Neural progenitor cell (in vitro differentiated cells): ENCODE measurements around the gene EXD3. TPM values are rescaled to one million over a fixed set of nuclear protein-coding genes. Genes with fewer than 3 reads are reported as not detected.
A peak's percentile ranks its signal among the peaks of the same experiment; 100 is the strongest.

Experiments
- DNase-seq: peaks from one replicate; pipeline ENCODE4 v3.0.0-alpha.2; 2016; ENCODE audit warnings: low spot score
- H2AFZ ChIP-seq: fragments of 200-600 bp; sonication (generic); replicated peaks from 2 replicates; pipeline ENCODE4 v1.6.1; 2016; ENCODE audit warnings: antibody characterized with exemption
- H3F3A ChIP-seq: fragments of 200-600 bp; sonication (generic); 2 replicates; pipeline ENCODE4 v1.6.1; 2016; ENCODE audit warnings: antibody characterized with exemption, low read depth
- H3K27ac ChIP-seq: fragments of 200-600 bp; sonication (generic); 2 replicates; pipeline ENCODE4 v1.5.1; 2016; ENCODE audit warnings: mild to moderate bottlenecking
- H3K27me3 ChIP-seq: fragments of 200-600 bp; sonication (generic); 2 replicates; pipeline ENCODE4 v1.6.1; 2016; ENCODE audit warnings: mild to moderate bottlenecking, moderate library complexity
- H3K36me3 ChIP-seq: fragments of 200-600 bp; sonication (generic); 2 replicates; pipeline ENCODE4 v1.5.1; 2016
- H3K4me1 ChIP-seq: fragments of 200-600 bp; sonication (generic); 2 replicates; pipeline ENCODE4 v1.6.1; 2016; ENCODE audit warnings: mixed run types
- H3K4me2 ChIP-seq: fragments of 200-600 bp; sonication (generic); 2 replicates; pipeline ENCODE4 v1.6.1; 2016
- H3K4me3 ChIP-seq: fragments of 200-600 bp; sonication (generic); 2 replicates; pipeline ENCODE4 v1.5.1; 2016
- H3K79me2 ChIP-seq: fragments of 200-600 bp; sonication (generic); 2 replicates; pipeline ENCODE4 v1.6.1; 2016; ENCODE audit warnings: low read depth
- H3K9ac ChIP-seq: fragments of 200-600 bp; sonication (generic); 2 replicates; pipeline ENCODE4 v1.6.1; 2016
- H3K9me3 ChIP-seq: fragments of 200-600 bp; sonication (generic); 2 replicates; pipeline ENCODE4 v1.5.1; 2016; ENCODE audit warnings: low read depth
- H4K20me1 ChIP-seq: fragments of 200-600 bp; sonication (generic); 2 replicates; pipeline ENCODE4 v1.6.1; 2016; ENCODE audit warnings: low read depth
- H3K27ac Mint-ChIP-seq: 3 replicates; pipeline ENCODE4 v1.8.0; 2021; ENCODE audit warnings: mixed read lengths
- H3K27me3 Mint-ChIP-seq: 2 replicates; pipeline ENCODE4 v1.8.0; 2022; ENCODE audit warnings: low read depth, mild to moderate bottlenecking, inconsistent platforms, moderate library complexity, mixed read lengths; ENCODE audit not compliant: insufficient read depth
- H3K36me3 Mint-ChIP-seq: 3 replicates; pipeline ENCODE4 v1.8.0; 2021; ENCODE audit warnings: mixed read lengths
- H3K4me1 Mint-ChIP-seq: 3 replicates; pipeline ENCODE4 v1.8.0; 2021; ENCODE audit warnings: mixed read lengths
- H3K4me3 Mint-ChIP-seq: 3 replicates; pipeline ENCODE4 v1.8.0; 2021; ENCODE audit warnings: mild to moderate bottlenecking, moderate library complexity, mixed read lengths
- H3K9me3 Mint-ChIP-seq: 3 replicates; pipeline ENCODE4 v1.8.0; 2020; ENCODE audit warnings: mixed read lengths
- EZH2 ChIP-seq: fragments of 200-600 bp; sonication (generic); IDR thresholded peaks from 2 replicates; pipeline ENCODE4 v1.6.1; 2017; ENCODE audit warnings: antibody characterized with exemption, mild to moderate bottlenecking, moderate library complexity
- EZH2phosphoT487 ChIP-seq: fragments of 200-600 bp; sonication (generic); IDR thresholded peaks from 2 replicates; pipeline ENCODE4 v1.6.1; 2017; ENCODE audit warnings: antibody characterized with exemption
- total RNA-seq: library from RNA; depleted of rRNA; stranded (reverse); fragments of >200 nt; gene quantifications from 2 replicates; pipeline ENCODE4 v1.2.3, GENCODE V29; 2015; ENCODE audit warnings: low replicate concordance
- TF ChIP-seq, protein P1 (sequence below): fragments of 200-600 bp; sonication (generic); IDR thresholded peaks from 2 replicates; pipeline ENCODE4 v1.5.1; 2017; ENCODE audit warnings: antibody characterized with exemption, mild to moderate bottlenecking

Gene EXD3
- total RNA-seq, 1 donor from 2014 or later, result 4.7 TPM

DNA sequence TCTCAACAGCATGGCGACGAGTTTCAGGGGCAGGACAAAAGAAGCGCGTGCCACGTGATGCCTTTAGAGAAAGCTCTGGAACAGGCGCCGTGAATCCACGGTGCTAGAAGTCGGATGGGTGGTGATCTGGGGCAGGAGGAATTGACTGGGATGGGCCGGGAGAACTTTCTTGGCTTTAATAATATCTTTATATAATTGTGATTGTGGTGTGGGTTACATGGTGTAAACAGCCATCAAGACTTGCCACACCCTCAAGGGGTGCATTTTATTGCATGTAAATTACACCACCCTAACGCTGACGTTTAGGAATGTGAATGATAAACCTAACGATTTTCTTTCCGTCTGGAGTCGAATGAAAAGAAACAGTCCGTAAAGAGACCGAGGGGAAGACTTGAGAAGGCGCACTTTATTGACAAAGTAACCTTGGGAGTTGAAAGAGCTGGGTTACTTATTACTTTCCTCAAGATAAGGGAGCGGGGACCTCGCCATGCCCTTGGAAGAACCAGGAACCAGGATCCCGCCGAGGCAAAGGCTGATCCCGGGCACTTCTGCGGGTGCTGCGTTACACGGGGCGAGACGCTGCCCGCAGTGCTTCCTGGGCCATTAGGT, 129.4 kb downstream of the EXD3 start:
- Histone ChIP-seq H3K4me2 (no peak overlapping the region), H2AFZ (no peak overlapping the region), H3K9ac (no peak overlapping the region), H3K27ac (no peak overlapping the region), H3K36me3 (no peaks in the 10 kb centered on the region), H3K4me1 (peaks cover 16% of the 10 kb centered on the region), H3K9me3 (no peaks in the 10 kb centered on the region), H4K20me1 (peaks cover 14% of the 10 kb centered on the region), H3K79me2 (no peaks in the 10 kb centered on the region), H3K27me3 (peaks cover 58% of the 10 kb centered on the region), H3K4me3 (no peak overlapping the region), H3F3A (peaks cover 46% of the 10 kb centered on the region)
- peaks cover 7% of the 10 kb centered on the region for H3K27me3 Mint-ChIP-seq
- TF ChIP-seq EZH2phosphoT487 (no peak), EZH2 (no peak)
- TF ChIP-seq, protein P1, sequence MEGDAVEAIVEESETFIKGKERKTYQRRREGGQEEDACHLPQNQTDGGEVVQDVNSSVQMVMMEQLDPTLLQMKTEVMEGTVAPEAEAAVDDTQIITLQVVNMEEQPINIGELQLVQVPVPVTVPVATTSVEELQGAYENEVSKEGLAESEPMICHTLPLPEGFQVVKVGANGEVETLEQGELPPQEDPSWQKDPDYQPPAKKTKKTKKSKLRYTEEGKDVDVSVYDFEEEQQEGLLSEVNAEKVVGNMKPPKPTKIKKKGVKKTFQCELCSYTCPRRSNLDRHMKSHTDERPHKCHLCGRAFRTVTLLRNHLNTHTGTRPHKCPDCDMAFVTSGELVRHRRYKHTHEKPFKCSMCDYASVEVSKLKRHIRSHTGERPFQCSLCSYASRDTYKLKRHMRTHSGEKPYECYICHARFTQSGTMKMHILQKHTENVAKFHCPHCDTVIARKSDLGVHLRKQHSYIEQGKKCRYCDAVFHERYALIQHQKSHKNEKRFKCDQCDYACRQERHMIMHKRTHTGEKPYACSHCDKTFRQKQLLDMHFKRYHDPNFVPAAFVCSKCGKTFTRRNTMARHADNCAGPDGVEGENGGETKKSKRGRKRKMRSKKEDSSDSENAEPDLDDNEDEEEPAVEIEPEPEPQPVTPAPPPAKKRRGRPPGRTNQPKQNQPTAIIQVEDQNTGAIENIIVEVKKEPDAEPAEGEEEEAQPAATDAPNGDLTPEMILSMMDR, result no peak
- no peaks in the 10 kb centered on the region for H3K36me3 Mint-ChIP-seq
- H3K9me3 Mint-ChIP-seq, result peaks cover 2% of the 10 kb centered on the region
- H3K4me3 Mint-ChIP-seq, result peak overlapping the region; percentile 54
- H3K27ac Mint-ChIP-seq, result no peak overlapping the region
- peaks cover 23% of the 10 kb centered on the region for H3K4me1 Mint-ChIP-seq
- DNase-seq, result no peak

DNA sequence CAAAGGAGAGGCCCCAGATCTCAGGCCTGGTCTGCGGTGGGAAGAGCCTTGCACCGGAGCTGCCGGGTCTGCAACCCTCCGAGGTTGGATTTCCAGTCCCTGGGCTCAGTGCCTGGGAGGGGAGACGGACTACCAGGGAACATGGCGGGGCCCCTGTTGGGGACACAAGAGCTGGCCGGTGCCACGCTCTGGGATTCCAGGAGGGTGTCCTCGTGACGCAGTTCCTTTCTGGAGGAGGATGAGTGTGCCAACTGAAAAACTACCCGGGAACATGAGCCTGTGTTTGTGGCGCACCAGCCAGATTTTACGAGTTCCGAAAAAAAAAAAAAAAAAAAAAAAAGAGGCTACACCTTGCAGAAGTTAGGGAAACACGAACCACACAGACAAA, 129.9 kb downstream of the EXD3 start:
- Mint-ChIP-seq H3K9me3 (peaks cover 2% of the 10 kb centered on the region), H3K4me3 (peak overlapping the region; percentile 15)

DNA sequence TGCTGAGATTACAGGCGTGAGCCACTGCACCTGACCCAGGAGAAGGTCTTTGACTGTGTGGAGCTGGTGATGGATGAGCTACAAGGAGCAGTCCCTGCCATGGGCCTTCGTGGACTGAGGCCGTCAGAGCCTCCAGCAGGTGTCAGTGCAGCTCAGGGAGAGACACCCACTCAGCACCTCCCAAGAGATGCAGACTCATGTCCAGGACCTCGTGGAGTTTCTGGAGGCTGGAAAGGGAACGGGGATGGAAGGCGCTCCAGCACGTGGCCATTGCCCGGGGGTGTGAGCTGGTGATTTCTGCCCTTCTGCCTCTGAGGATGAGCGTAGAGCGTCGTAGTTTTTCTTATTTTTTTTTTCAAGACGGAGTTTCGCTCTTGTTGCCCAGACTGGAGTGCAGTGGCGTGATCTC, 136.0 kb downstream of the EXD3 start:
- Histone ChIP-seq H3K9me3 (no peaks in the 10 kb centered on the region), H3F3A (peaks cover 11% of the 10 kb centered on the region), H3K4me2 (no peak overlapping the region), H3K79me2 (no peaks in the 10 kb centered on the region), H3K4me3 (no peak overlapping the region), H3K27me3 (peaks cover 27% of the 10 kb centered on the region), H3K27ac (no peak overlapping the region), H4K20me1 (no peaks in the 10 kb centered on the region), H2AFZ (no peak overlapping the region), H3K9ac (no peak overlapping the region), H3K4me1 (no peaks in the 10 kb centered on the region), H3K36me3 (no peaks in the 10 kb centered on the region)
- no peaks in the 10 kb centered on the region for H3K36me3 Mint-ChIP-seq
- H3K27ac Mint-ChIP-seq, result no peak overlapping the region
- DNase-seq, result peak; percentile 64
- H3K4me3 Mint-ChIP-seq, result peak overlapping the region; percentile 61
- peaks cover 12% of the 10 kb centered on the region for H3K4me1 Mint-ChIP-seq
- H3K9me3 Mint-ChIP-seq, result peaks cover 12% of the 10 kb centered on the region
- H3K27me3 Mint-ChIP-seq, result peaks cover 12% of the 10 kb centered on the region
- TF ChIP-seq, protein P1, result peak; percentile 50
- TF ChIP-seq EZH2, result no peak
- no peak for TF ChIP-seq EZH2phosphoT487

More for the DNA sequence above, 129.9 kb downstream of the EXD3 start:
- peaks cover 20% of the 10 kb centered on the region for H3K4me1 Mint-ChIP-seq
- no peaks in the 10 kb centered on the region for H3K36me3 ChIP-seq
- DNase-seq, result no peak
- no peak overlapping the region for H3K4me3 ChIP-seq
- H2AFZ ChIP-seq, result no peak overlapping the region
- peaks cover 9% of the 10 kb centered on the region for H4K20me1 ChIP-seq
- peaks cover 7% of the 10 kb centered on the region for H3K27me3 Mint-ChIP-seq
- no peak overlapping the region for H3K4me2 ChIP-seq
- no peak overlapping the region for H3K9ac ChIP-seq
- peaks cover 53% of the 10 kb centered on the region for H3K27me3 ChIP-seq
- no peak for TF ChIP-seq EZH2
- TF ChIP-seq EZH2phosphoT487, result no peak
- TF ChIP-seq, protein P1, result no peak
- no peaks in the 10 kb centered on the region for H3K36me3 Mint-ChIP-seq
- no peak overlapping the region for H3K27ac Mint-ChIP-seq
- H3K9me3 ChIP-seq, result no peaks in the 10 kb centered on the region
- peaks cover 41% of the 10 kb centered on the region for H3F3A ChIP-seq
- no peak overlapping the region for H3K27ac ChIP-seq
- peaks cover 11% of the 10 kb centered on the region for H3K4me1 ChIP-seq
- H3K79me2 ChIP-seq, result no peaks in the 10 kb centered on the region
